GM18507 (cell line): Measurements from ENCODE around the gene OR1L8.
"Not testable (repeated sequence)": the region's sequence is repeated elsewhere in the genome, so short reads cannot be mapped to it uniquely, and the experiment has no call there.

Source experiments
- DNase-seq: peaks from one replicate; pipeline ENCODE4 v3.0.0; 2011; ENCODE audit warnings: low read depth; ENCODE audit not compliant: insufficient read length; ENCODE audit errors: extremely low spot score
- FAIRE-seq: peaks from 2 replicates; lab custom pipeline; 2011; peaks lifted over from hg19 to GRCh38; lab: Jason Lieb, UNC

Gene OR1L8

GRCh38 chr9:122583284-122583683 lies at the start of gene OR1L8:
OR1L8 (minus strand) TSS chr9:122583384; CDS start chr9:122568477, 14,907 bp downstream.
- not testable (repeated sequence) for FAIRE-seq, DNase-seq

GRCh38 chr9:122619996-122620395 lies 36.8 kb upstream of the OR1L8 start:
- FAIRE-seq (no peak), DNase-seq (no peak)

GRCh38 chr9:122614362-122614761 lies 31.2 kb upstream of the OR1L8 start, which contains the start of gene OR1Q1:
OR1Q1 (plus strand) TSS chr9:122614738; CDS start chr9:122614738, 0 bp downstream.
- DNase-seq (no peak), FAIRE-seq (no peak)

- DNase-seq: no peak
These were observed 26.6 kb upstream of the OR1L8 start for GRCh38 chr9:122609804-122610203.

GRCh38 chr9:122606587-122606986 lies 23.4 kb upstream of the OR1L8 start:
- FAIRE-seq (no peak), DNase-seq (no peak)

More at GRCh38 chr9:122609804-122610203, 26.6 kb upstream of the OR1L8 start:
- no peak for FAIRE-seq

GRCh38 chr9:122605691-122606090 lies 22.5 kb upstream of the OR1L8 start:
- FAIRE-seq (no peak), DNase-seq (no peak)

GRCh38 chr9:122580360-122580759 lies 2.8 kb downstream of the OR1L8 start:
- DNase-seq: no peak
- no peak for FAIRE-seq

GRCh38 chr9:122579874-122580273 lies 3.3 kb downstream of the OR1L8 start:
- DNase-seq (no peak), FAIRE-seq (no peak)

GRCh38 chr9:122572456-122572855 lies 10.7 kb downstream of the OR1L8 start:
- FAIRE-seq (no peak), DNase-seq (no peak)

GRCh38 chr9:122567901-122568300 lies 15.3 kb downstream of the OR1L8 start:
- no peak for DNase-seq
- no peak for FAIRE-seq

- DNase-seq (no peak), FAIRE-seq (no peak)
These were observed 20.9 kb downstream of the OR1L8 start for GRCh38 chr9:122562134-122562760.

GRCh38 chr9:122561446-122561845 lies 21.7 kb downstream of the OR1L8 start:
- DNase-seq (no peak), FAIRE-seq (no peak)

GRCh38 chr9:122552812-122553211 lies 30.4 kb downstream of the OR1L8 start, which contains the start of gene OR1N2:
OR1N2 (plus strand) TSS chr9:122553112; CDS start chr9:122553212, 100 bp downstream.
- DNase-seq (no peak), FAIRE-seq (no peak)

GRCh38 chr9:122551371-122551770 lies 31.8 kb downstream of the OR1L8 start:
- DNase-seq (no peak), FAIRE-seq (no peak)

- FAIRE-seq (no peak), DNase-seq (no peak)
These were observed 37.0 kb downstream of the OR1L8 start for GRCh38 chr9:122546196-122546595.

- DNase-seq (no peak), FAIRE-seq (no peak)
These were observed 44.4 kb downstream of the OR1L8 start for GRCh38 chr9:122538757-122539156.

GRCh38 chr9:122537066-122537465 lies 46.1 kb downstream of the OR1L8 start:
- not testable (repeated sequence) for FAIRE-seq, DNase-seq

- DNase-seq (no peak), FAIRE-seq (no peak)
These were observed 47.0 kb downstream of the OR1L8 start for GRCh38 chr9:122536134-122536533.

GRCh38 chr9:122531157-122531556 lies 52.0 kb downstream of the OR1L8 start:
- not testable (repeated sequence) for DNase-seq, FAIRE-seq

GRCh38 chr9:122527193-122527592 lies 56.0 kb downstream of the OR1L8 start, which contains the start of gene OR1N1:
OR1N1 (minus strand) TSS chr9:122527293; CDS start chr9:122527293, 0 bp downstream.
- FAIRE-seq (no peak), DNase-seq (no peak)

GRCh38 chr9:122526602-122527001 lies 56.6 kb downstream of the OR1L8 start:
- no peak for FAIRE-seq
- no peak for DNase-seq
